Ishikawa (cell line): ENCODE measurements around the gene ABRACL.

Experiments used
- CEBPB ChIP-seq: IDR thresholded peaks from 2 replicates; pipeline ENCODE4 v1.6.1; 2012
- CREB1 ChIP-seq: IDR thresholded peaks from 2 replicates; pipeline ENCODE4 v1.6.1; 2012; ENCODE audit warnings: low read depth
- EGR1 ChIP-seq: IDR thresholded peaks from 2 replicates; pipeline ENCODE4 v1.6.1; 2012
- EP300 ChIP-seq: IDR thresholded peaks from 2 replicates; pipeline ENCODE4 v1.6.1; 2012; ENCODE audit warnings: borderline replicate concordance
- FOXM1 ChIP-seq: IDR thresholded peaks from 2 replicates; pipeline ENCODE4 v1.6.1; 2012; ENCODE audit warnings: low read depth, borderline replicate concordance
- NFIC ChIP-seq: IDR thresholded peaks from 2 replicates; pipeline ENCODE4 v1.6.1; 2012
- RAD21 ChIP-seq: IDR thresholded peaks from 2 replicates; pipeline ENCODE4 v1.6.1; 2012; ENCODE audit warnings: low read depth
- TAF1 ChIP-seq: IDR thresholded peaks from 2 replicates; pipeline ENCODE4 v1.6.1; 2012; ENCODE audit warnings: low read depth, mild to moderate bottlenecking
- TCF12 ChIP-seq: IDR thresholded peaks from 2 replicates; pipeline ENCODE4 v1.6.1; 2012; ENCODE audit warnings: low read depth
- TEAD4 ChIP-seq: IDR thresholded peaks from 2 replicates; pipeline ENCODE4 v1.6.1; 2012
- YY1 ChIP-seq: IDR thresholded peaks from 2 replicates; pipeline ENCODE4 v1.6.1; 2012; ENCODE audit warnings: low read depth
- ZBTB7A ChIP-seq: IDR thresholded peaks from 2 replicates; pipeline ENCODE4 v1.6.1; 2012; ENCODE audit warnings: low read depth
- TF ChIP-seq, protein P1 (sequence below): IDR thresholded peaks from 2 replicates; pipeline ENCODE4 v1.6.1; 2012
- TF ChIP-seq, protein P2 (sequence below): IDR thresholded peaks from 2 replicates; pipeline ENCODE4 v1.6.1; 2012
- TF ChIP-seq, protein P3 (sequence below): IDR thresholded peaks from 2 replicates; pipeline ENCODE4 v1.6.1; 2012; ENCODE audit warnings: low read depth, mild to moderate bottlenecking

ABRACL gene

DNA sequence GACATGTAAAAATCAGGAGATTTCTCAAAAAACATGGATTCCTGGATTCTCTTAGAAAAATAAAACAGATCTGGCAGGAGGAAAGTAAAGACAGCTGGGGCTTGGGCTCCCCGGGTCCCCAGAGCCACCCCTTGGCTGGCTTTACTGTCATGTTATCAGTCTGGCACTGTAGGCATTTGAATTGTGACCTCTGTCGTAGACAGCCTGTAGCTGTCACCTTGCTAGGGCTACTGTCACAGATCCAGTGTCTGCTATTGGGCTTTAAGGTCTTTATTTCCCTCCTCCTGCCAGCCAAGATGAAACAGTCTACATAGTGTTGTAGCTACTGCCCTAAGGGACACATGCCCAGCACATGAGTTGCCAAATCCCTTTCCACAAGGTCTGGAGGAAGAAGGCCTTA is 37.5 kb downstream of the ABRACL start:
- TF ChIP-seq FOXM1 (no peak), YY1 (no peak), TCF12 (no peak), TAF1 (no peak), ZBTB7A (no peak), CREB1 (no peak), EGR1 (no peak), EP300 (no peak), CEBPB (no peak)
- TF ChIP-seq, protein P1, sequence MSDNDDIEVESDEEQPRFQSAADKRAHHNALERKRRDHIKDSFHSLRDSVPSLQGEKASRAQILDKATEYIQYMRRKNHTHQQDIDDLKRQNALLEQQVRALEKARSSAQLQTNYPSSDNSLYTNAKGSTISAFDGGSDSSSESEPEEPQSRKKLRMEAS, result no peak
- TF ChIP-seq, protein P2, sequence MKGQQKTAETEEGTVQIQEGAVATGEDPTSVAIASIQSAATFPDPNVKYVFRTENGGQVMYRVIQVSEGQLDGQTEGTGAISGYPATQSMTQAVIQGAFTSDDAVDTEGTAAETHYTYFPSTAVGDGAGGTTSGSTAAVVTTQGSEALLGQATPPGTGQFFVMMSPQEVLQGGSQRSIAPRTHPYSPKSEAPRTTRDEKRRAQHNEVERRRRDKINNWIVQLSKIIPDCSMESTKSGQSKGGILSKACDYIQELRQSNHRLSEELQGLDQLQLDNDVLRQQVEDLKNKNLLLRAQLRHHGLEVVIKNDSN, result no peak

DNA sequence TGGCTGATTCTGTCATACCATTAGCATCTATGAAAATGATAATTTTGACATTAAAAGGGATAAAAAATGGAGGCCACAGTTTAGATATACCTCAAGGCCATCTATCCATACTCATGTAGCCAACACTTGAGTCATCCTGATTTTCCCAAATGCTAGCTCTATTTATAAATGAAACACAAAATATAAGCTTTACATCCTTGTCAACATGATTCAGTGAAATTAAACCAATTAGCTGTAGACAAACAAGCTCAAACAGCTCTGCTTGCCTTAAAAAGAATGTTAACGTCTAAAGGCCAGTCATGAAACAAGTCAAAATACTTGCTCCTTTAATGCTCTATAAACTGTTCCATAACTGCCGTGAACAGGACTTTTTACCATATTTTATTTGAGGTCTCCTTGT is 40.3 kb downstream of the ABRACL start:
- TF ChIP-seq FOXM1 (no peak), NFIC (no peak)

DNA sequence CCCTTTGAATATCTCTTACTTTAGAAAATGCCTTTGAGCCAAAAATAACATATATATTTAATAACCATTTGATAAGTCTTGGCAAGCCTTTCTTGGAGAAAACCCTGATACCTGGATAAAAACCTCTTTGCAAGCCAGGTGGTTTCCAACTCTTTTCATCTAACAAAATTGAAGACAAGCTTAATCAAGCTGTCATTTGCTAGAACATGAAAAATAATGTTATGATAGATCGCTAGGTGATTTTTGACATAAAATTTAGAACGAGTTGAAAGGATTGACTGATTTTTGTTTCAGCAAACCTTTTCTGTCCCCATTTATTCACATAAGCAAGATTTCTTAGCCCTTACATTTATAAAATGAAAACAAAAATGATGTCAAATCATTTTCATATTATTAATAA is 44.6 kb downstream of the ABRACL start:
- TF ChIP-seq EP300, result no peak
- no peak for TF ChIP-seq FOXM1
- no peak for TF ChIP-seq NFIC
- no peak for TF ChIP-seq TEAD4
- TF ChIP-seq YY1, result no peak
- TF ChIP-seq, protein P1, result no peak
- no peak for TF ChIP-seq TCF12
- no peak for TF ChIP-seq CEBPB
- TF ChIP-seq RAD21, result no peak
- TF ChIP-seq, protein P3, sequence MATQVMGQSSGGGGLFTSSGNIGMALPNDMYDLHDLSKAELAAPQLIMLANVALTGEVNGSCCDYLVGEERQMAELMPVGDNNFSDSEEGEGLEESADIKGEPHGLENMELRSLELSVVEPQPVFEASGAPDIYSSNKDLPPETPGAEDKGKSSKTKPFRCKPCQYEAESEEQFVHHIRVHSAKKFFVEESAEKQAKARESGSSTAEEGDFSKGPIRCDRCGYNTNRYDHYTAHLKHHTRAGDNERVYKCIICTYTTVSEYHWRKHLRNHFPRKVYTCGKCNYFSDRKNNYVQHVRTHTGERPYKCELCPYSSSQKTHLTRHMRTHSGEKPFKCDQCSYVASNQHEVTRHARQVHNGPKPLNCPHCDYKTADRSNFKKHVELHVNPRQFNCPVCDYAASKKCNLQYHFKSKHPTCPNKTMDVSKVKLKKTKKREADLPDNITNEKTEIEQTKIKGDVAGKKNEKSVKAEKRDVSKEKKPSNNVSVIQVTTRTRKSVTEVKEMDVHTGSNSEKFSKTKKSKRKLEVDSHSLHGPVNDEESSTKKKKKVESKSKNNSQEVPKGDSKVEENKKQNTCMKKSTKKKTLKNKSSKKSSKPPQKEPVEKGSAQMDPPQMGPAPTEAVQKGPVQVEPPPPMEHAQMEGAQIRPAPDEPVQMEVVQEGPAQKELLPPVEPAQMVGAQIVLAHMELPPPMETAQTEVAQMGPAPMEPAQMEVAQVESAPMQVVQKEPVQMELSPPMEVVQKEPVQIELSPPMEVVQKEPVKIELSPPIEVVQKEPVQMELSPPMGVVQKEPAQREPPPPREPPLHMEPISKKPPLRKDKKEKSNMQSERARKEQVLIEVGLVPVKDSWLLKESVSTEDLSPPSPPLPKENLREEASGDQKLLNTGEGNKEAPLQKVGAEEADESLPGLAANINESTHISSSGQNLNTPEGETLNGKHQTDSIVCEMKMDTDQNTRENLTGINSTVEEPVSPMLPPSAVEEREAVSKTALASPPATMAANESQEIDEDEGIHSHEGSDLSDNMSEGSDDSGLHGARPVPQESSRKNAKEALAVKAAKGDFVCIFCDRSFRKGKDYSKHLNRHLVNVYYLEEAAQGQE, result no peak

DNA sequence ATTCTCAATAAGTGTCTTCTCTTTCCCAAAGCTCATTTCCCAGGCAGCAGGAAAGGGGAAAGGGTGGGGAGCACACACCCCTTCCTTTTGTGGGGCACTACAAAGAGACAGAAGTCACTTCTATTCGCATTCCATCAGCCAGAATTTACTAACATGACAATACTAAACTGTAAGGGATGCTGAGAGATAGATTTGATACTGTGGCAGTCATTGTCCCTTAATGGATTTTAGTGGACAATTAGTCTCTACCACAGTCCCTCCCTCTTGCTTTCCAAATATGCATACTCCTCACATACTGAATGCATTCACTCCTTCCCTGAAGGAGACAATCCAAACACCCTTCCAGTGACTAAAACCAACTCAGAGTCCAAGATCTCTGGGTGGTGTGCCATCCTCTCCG is 50.5 kb downstream of the ABRACL start:
- TF ChIP-seq TEAD4 (no peak), CREB1 (no peak), TAF1 (no peak), EP300 (no peak), CEBPB (no peak), NFIC (no peak), EGR1 (no peak), RAD21 (no peak), YY1 (no peak)
- TF ChIP-seq, protein P1, result no peak
- TF ChIP-seq, protein P2, result no peak

DNA sequence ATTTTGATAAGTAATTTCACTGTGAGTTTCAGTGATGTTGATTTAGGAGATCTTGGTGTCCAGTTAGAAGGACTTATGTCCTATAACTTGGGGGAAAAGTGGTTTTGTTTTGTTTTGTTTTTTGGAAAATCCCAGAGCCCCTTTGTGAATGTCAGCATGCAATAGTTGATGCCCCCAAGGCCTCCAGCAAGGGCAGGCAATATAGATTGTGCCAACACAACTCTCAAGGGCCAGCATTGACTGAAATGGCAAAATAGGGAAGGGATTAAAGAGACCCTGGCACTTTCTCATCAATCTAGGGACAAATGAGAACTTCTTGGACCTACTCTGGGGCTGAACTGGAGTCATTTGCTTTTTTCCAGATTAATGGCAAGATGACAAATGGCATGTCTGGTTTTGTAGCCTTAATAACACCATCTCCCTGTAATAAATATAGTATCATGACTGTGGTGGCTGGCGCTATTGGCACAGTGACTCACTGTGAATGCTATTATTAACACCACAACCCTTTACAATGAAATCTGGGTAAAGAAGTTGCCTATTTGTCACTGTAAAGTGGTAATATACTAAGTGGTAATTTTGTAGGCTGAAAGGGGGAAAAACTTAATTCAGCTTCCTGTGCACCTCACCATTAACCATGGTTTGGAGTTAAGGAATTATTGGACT is 51.8 kb downstream of the ABRACL start:
- no peak for TF ChIP-seq ZBTB7A
- no peak for TF ChIP-seq TAF1
- no peak for TF ChIP-seq CREB1
- no peak for TF ChIP-seq EGR1
- no peak for TF ChIP-seq YY1
- TF ChIP-seq, protein P2, result no peak
- no peak for TF ChIP-seq TCF12
- TF ChIP-seq FOXM1, result no peak
- TF ChIP-seq TEAD4, result no peak
- TF ChIP-seq, protein P3, result no peak
- TF ChIP-seq NFIC, result no peak
- no peak for TF ChIP-seq RAD21
- no peak for TF ChIP-seq CEBPB
- TF ChIP-seq, protein P1, result no peak
- TF ChIP-seq EP300, result no peak
